ENCODE results near the gene AQP3.
"Not testable (repeated sequence)": the region's sequence is repeated elsewhere in the genome, so short reads cannot be mapped to it uniquely, and the experiment has no call there.

The AQP3 gene

DNA sequence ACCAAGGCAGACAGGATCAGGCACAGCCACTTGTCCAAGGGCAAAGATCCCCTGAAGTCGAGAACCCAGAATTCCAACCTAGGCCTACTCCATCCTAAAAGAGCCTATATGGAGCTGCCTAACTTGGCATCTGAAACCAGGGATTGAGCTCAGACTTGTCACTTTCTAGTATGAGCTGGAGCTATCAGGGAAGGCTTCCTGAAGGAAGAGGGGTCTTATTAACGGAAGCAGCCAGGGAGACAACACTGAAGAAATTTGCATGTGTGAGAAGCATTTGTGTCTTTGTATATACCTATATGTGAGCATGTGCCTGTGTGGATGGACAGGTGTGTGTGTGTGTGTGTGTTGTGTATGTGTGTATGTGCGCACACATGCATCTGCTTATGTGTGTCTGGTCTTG lies 40.3 kb downstream of the AQP3 start:
- no peak for DNase-seq

DNA sequence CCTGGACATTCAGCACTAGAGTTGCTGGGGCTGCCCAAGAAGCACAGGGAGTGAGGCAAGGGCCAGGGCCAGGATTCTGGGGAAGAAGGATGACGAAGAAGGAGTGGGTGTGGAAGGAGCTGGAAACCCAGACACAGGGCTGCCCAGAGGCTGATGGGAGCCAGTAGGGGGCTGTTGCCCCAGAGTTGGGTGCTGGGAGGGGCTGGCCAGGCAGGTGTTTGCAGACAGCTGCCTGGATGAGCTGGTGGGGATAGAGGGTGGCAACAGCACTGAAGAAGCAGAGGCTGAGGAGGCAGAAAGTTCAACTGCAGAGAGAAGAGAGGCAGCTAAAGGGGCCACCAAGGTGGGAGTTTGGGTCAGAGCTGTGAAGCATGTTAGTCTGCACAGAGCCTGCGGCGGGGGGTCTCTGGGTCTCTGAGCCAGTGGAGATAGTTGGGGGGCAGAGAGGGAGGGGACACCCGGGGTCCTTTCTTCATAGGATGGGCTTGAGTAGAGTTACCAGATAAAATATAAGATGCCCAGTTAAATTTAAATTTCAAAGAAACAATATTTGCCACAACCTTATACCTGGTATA lies 42.5 kb downstream of the AQP3 start:
- DNase-seq, result peak; percentile 43

DNA sequence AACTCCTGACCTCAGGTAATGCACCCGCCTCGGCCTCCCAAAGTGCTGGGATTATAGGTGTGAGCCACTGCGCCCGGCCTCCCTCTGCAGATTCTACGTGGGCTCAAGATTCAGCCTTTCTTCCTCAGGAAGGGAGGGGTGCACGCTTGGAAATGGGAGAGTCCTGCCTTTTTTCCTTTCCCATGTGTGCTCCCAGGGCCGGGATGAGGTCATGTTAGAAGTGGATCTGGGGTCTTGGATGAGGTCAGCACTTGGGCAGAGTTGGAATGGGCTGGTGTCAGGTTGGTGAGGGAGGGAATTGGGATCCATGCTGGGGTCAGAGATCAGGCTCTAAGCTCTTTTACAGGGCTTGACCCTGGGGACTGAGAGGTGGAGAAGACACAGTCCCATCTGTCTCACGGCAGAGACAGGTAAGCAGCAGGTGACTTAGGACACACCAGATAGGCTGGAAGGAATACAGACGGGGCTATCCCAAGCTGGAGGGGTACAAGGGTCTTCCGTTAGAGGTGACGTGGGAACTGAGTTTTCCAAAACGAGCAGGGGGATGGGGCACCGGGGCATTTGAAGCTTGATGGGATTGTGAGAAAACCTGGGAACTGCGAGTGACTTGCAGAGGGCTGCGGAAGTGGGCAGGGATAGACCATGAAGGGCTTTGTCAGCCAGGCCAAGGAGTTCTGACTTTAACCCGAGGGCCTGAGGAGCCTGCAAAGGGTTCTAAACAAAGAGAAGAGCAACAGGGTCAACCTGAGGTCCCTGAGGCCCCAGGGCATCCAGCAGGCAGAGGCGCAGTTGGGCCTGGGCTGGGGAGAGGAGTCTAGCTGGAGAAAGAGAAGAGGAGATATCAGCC lies 43.2 kb downstream of the AQP3 start:
- no peak for DNase-seq

DNA sequence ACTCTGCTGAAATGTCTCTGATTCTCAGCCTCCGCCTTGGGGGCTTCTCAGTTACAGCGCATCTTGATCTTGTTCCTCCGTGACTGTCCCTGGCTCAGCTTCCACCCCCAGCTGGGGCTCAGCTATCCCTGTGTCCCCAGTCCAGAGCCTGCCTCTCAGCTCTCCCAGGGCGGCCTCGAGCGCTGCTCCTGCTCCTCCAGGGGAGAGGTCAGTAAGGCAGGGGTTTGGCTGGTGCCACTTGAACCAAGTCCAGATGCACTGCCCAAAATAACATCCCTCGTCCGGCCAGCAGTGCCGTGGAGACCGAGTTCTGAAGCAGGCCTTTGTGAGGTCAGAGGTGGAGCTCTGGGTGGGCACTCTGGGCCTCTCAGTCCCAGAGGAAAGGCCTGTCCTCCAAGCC lies 45.0 kb downstream of the AQP3 start, which contains the start of gene AQP7:
Gene AQP7 (minus strand): TSS at position 198 of the 400 bp plus-strand sequence. CDS start 1,306 bp downstream, outside the sequence.
- not testable (repeated sequence) for DNase-seq

DNA sequence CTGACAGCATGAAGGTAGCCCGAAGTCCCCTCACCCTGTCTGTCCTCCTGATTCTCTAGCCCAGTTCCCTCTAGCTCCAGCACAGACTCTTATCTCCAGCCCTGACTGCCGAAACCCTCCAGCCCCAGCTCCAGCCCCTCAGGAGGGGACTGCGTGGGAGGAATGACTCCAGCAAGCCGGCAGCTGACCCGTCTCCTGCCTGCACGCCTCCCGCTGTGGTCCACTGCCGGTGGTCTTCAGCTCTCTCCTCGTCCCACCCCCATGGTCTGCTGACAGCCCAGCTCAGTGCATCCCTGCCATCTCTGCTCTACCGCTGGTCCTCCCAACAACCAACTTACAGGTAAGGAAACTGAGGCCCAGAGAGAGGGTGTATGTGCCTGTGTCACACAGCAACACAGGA lies 45.6 kb downstream of the AQP3 start:
- not testable (repeated sequence) for DNase-seq

DNA sequence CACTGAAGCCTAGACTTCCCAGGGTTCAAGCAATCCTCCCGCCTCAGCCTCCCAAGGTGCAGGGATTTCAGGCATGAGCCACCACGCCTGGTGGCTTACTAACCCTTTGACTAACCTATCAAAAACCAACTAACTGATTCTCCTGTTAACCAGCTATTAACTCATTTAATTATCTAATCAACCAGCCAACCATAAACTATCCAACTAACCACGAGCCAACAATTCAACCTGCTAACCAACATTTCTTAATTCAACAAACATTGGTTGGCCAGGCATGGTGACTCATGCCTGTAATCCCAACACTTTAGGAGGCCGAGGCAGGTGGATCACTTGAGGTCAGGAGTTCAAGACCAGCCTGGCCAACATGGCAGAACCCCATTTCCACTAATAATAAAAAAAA lies 48.3 kb downstream of the AQP3 start:
- DNase-seq, result not testable (repeated sequence)

DNA sequence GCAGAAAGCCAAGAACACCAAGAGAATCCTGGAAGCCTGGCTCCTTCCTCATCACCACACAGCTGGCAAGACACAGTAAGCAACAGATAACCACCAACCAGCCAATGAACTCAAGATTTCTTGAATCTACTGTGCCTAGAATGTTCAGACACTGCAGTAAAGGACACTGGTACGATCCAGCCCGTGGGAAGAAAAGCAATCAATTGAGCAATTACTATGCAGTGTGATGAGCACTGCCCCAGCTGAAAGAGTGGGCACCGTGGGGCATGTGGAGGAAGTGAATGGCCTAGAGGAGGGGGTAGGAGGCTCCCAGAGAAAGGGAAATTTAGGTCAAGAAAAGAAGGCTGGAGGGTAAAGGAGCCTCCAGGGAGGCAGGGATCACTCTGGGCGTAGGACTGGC lies 49.6 kb downstream of the AQP3 start:
- not testable (repeated sequence) for DNase-seq

DNA sequence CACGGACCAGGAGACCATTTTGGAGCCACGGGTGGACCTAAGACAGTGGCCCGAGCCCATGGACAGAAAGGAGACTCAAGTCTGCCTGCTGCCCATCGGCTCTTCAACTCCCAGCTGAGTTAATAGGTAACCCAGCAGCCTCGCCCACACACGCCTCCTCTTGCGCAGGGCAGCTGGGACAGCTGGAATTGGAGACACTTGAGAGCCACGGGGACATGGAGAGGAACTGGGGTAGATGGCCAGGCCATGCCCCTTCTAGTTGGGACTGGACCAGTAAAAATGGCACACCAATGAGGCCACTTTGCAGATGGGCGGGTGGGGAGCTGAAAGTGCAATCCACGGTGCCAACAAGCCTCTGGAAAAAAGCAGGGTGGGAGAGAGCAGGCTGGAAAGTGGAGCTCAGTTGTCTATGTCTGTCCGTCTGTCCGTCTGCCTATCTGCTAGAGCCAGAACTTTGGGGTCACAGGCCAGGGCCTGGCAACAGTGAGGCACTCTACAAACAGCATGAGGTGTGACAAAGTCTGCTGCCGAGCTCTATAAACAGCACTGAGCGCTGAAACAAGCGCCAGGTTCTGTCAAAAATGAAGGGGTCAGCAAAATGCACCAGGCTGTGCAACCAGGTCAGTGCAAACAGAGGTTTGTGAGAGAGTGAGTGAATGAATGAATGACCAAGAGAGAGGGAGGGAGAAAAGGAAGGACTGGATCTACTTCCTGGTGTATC lies 52.1 kb downstream of the AQP3 start:
- not testable (repeated sequence) for DNase-seq

DNA sequence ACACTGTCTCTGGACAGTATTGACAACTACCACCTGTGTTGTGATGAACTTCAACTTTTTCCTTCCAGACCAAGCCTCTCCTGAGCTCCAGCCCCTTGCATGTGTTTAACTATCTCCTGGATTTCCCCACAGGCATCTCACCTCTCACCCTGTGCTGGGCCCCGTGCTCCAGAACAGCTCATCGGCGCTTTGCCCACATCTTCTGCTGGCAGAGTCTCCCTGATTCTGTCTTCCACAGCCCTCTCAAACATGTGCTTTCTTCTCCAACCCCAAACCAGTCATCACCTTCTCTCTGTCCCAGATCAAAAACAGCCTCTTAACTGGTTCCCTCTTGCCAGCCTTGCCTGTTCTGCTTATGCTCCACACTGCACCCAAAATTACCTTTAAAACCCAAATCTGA lies 53.4 kb downstream of the AQP3 start:
- not testable (repeated sequence) for DNase-seq

DNA sequence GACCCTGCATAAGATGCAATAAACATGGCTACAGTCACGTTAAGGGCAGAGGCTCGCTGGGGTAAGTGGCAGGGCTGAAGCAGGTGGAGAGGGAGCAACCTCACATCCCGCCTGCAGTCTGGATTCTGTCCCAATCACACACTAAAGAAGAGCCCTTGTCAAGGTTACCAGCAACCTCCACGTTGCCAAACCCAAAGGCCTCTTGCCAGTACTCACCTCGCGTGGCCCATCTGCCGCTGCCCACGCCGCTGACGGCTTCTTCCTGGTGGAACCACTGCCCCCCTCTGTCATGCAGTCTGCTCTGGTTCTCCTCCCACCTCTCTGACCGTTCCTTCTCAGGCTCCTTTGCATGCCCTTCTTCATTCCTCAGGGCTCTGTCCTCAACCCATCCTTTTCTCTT lies 53.8 kb downstream of the AQP3 start:
- no peak for DNase-seq

DNA sequence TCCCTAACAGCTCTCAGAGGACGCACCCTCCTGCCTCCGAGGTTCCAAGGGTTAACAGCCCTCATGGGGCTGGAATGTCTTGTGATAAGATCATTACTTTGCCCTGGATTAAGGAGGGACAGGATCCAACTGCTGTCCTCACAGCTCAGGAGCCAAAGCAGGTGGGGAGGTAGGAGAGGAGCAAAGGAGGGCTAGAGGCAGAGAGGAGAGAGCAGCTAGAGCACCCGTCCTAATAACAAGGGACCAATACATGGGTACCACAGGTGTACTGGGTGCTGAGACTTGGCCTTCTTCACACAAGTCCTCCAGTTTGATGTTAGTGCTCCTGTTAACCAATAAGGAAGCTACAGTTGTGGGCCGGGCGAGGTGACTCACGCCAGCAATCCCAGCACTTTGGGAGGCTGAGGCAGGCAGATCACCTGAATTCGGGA lies 54.8 kb downstream of the AQP3 start:
- DNase-seq, result not testable (repeated sequence)

All from NCI-H146 (cell line).